HUES48 (cell line): ENCODE measurements around the gene CENPB.

ENCODE experiments used
- H3K27ac ChIP-seq: one replicate; pipeline ENCODE4 v1.7.0; 2013; ENCODE audit warnings: low read depth, low read length, inconsistent platforms
- H3K27me3 ChIP-seq: 2 replicates; pipeline ENCODE4 v1.6.1; 2013; ENCODE audit warnings: mild to moderate bottlenecking, low read length; ENCODE audit not compliant: control insufficient read depth, insufficient read depth
- H3K36me3 ChIP-seq: 2 replicates; pipeline ENCODE4 v1.6.1; 2013; ENCODE audit warnings: low read length; ENCODE audit not compliant: control insufficient read depth, insufficient read depth
- H3K4me1 ChIP-seq: 2 replicates; pipeline ENCODE4 v1.6.1; 2013; ENCODE audit warnings: mild to moderate bottlenecking, low read length; ENCODE audit not compliant: control insufficient read depth, insufficient read depth
- H3K4me3 ChIP-seq: 2 replicates; pipeline ENCODE4 v1.5.1; 2013; ENCODE audit warnings: mild to moderate bottlenecking, low read depth, low read length
- H3K9ac ChIP-seq: 2 replicates; pipeline ENCODE4 v1.6.1; 2013; ENCODE audit warnings: mild to moderate bottlenecking, low read depth, low read length, moderate library complexity
- H3K9me3 ChIP-seq: 2 replicates; pipeline ENCODE4 v1.6.1; 2013; ENCODE audit warnings: low read length; ENCODE audit not compliant: control insufficient read depth, insufficient read depth

Gene CENPB

GRCh38 chr20:3804781-3805180 lies 18.2 kb upstream of the CENPB start:
- H3K9ac ChIP-seq = no peak overlapping the region
- H3K27ac ChIP-seq = no peak overlapping the region
- H3K9me3 ChIP-seq = no peaks in the 10 kb centered on the region
- H3K4me1 ChIP-seq = peaks cover 29% of the 10 kb centered on the region
- no peak overlapping the region for H3K4me3 ChIP-seq
- H3K27me3 ChIP-seq = no peaks in the 10 kb centered on the region
- H3K36me3 ChIP-seq = peaks cover 55% of the 10 kb centered on the region

DNA sequence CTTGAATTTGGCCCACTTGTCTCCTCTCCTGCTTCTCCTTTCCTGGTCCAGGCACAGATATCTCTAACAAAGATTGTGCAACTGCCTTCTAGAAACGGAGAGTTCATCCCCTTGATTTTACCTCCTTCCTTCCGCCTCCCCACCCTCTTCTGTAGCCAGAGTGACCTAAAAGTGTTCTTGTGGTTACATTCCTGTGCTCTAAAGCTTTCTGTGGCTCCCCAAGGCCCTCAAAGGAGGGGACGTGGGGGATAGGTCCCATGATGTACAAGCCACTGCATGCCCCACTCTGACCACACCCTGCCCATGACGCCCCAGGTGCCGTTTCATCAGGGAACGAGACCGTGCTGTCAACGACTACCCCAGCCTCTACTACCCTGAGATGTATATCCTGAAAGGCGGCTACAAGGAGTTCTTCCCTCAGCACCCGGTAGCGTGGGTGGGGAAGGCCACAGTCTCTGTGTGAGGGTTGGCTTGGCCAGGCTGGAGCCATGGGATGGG lies 17.8 kb upstream of the CENPB start:
- no peak overlapping the region for H3K27ac ChIP-seq
- peaks cover 55% of the 10 kb centered on the region for H3K36me3 ChIP-seq
- peaks cover 32% of the 10 kb centered on the region for H3K4me1 ChIP-seq
- H3K9me3 ChIP-seq = no peaks in the 10 kb centered on the region
- H3K4me3 ChIP-seq = no peak overlapping the region
- no peak overlapping the region for H3K9ac ChIP-seq
- H3K27me3 ChIP-seq = no peaks in the 10 kb centered on the region

DNA sequence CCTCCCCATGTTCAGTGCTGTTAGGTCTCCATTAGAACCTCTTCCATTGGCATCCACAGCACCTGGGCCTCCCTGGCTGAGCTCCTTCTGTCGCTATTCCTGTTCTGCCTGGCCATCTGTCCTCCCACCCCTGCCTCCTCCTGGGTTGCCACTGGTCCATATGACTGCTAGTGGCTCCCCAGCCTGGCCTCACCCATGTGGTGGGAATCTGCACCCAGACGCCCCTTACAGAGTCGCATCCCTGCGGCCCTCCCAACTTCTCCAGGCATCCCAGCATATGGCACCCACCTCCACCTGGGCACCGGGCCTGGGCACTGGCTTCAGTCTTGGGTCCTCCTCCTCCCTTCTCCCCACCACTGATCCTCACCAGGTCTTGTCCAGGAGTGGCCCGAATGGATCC lies 17.3 kb upstream of the CENPB start:
- Histone ChIP-seq H3K9me3 (no peaks in the 10 kb centered on the region), H3K4me3 (no peak overlapping the region), H3K4me1 (peaks cover 37% of the 10 kb centered on the region), H3K27me3 (no peaks in the 10 kb centered on the region), H3K27ac (no peak overlapping the region), H3K9ac (no peak overlapping the region), H3K36me3 (peaks cover 55% of the 10 kb centered on the region)

DNA sequence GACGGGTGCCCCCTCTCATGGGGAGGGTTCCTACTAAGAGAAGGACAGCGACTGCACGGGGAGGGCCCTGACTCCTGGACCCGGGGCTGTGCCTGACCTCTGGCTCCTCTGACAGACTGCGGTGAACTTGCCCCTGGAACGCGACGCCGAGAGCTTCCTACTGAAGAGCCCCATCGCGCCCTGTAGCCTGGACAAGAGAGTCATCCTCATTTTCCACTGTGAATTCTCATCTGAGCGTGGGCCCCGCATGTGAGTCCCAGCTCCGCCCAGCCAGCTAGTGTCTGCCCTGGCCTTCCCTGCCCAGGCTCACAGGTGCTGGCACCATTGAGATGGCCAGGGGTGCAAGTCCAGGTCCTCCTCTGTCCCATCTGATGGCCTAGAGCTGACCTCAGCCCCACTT lies 16.7 kb upstream of the CENPB start:
- no peaks in the 10 kb centered on the region for H3K27me3 ChIP-seq
- no peaks in the 10 kb centered on the region for H3K9me3 ChIP-seq
- H3K36me3 ChIP-seq = peaks cover 59% of the 10 kb centered on the region
- H3K27ac ChIP-seq = no peak overlapping the region
- peaks cover 40% of the 10 kb centered on the region for H3K4me1 ChIP-seq
- no peak overlapping the region for H3K4me3 ChIP-seq
- H3K9ac ChIP-seq = no peak overlapping the region

- H3K36me3 ChIP-seq = peaks cover 61% of the 10 kb centered on the region
- peaks cover 36% of the 10 kb centered on the region for H3K4me1 ChIP-seq
- no peaks in the 10 kb centered on the region for H3K27me3 ChIP-seq
- H3K4me3 ChIP-seq = no peak overlapping the region
- H3K9me3 ChIP-seq = no peaks in the 10 kb centered on the region
- H3K27ac ChIP-seq = no peak overlapping the region
- H3K9ac ChIP-seq = no peak overlapping the region
Observed at GRCh38 chr20:3802524-3803239, 16.1 kb upstream of the CENPB start.

- Histone ChIP-seq H3K4me1 (peaks cover 34% of the 10 kb centered on the region), H3K36me3 (peaks cover 61% of the 10 kb centered on the region), H3K9me3 (no peaks in the 10 kb centered on the region), H3K9ac (no peak overlapping the region), H3K4me3 (no peak overlapping the region), H3K27me3 (no peaks in the 10 kb centered on the region), H3K27ac (no peak overlapping the region)
Observed at GRCh38 chr20:3801846-3802245, 15.3 kb upstream of the CENPB start.

DNA sequence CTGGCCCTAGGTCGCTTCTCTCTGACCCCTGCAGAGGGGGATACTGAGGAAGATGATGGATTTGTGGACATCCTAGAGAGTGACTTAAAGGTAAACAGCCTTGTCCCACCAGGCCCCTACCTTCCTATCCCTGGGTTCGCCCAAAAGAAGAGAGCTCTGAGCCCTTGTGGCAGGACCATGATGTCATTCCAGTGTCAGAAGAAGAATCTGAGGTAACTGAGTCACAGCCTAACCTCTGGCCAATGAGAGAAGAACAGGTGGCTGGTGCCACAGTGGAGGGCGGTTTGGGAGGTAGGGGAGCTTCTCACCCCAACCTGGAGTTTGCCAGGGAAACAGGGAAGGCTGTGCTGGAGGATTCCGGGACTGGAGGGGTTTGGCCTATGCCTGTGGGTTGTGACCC lies 14.8 kb upstream of the CENPB start:
- Histone ChIP-seq H3K4me1 (peaks cover 34% of the 10 kb centered on the region), H3K9me3 (no peaks in the 10 kb centered on the region), H3K9ac (no peak overlapping the region), H3K4me3 (no peak overlapping the region), H3K36me3 (peaks cover 61% of the 10 kb centered on the region), H3K27ac (no peak overlapping the region), H3K27me3 (no peaks in the 10 kb centered on the region)

GRCh38 chr20:3800878-3801260 lies 14.3 kb upstream of the CENPB start:
- Histone ChIP-seq H3K27me3 (no peaks in the 10 kb centered on the region), H3K27ac (peak overlapping the region; percentile 25), H3K4me1 (peaks cover 34% of the 10 kb centered on the region), H3K4me3 (no peak overlapping the region), H3K36me3 (peaks cover 56% of the 10 kb centered on the region), H3K9me3 (no peaks in the 10 kb centered on the region), H3K9ac (no peak overlapping the region)

DNA sequence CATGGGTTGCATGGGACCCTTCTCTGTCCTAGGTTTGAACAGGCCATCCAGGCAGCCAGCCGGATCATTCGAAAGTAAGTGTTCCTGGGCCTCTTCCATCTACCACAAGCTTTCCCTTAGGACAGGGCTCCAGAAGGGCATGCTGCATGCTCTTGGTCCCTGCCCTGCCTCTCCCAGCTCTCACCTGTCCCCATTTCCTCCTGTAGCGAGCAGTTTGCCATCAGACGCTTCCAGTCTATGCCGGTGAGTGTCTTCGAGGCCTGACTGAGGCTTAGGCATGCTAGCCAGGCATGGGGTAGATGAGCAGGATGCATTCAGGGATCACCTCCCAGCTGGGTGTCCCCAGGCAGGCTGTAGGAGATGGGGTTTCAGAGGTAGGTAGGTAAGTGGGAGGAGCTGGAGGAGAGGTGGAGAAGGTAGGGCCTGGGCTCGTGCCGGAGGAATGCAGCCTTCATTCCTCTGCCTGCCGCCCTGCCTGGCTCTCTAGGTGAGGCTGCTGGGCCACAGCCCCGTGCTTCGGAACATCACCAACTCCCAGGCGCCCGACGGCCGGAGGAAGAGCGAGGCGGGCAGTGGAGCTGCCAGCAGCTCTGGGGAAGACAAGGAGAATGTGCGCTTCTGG lies 13.8 kb upstream of the CENPB start:
- peak overlapping the region; percentile 76 for H3K27ac ChIP-seq
- H3K4me3 ChIP-seq = no peak overlapping the region
- H3K9me3 ChIP-seq = no peaks in the 10 kb centered on the region
- H3K9ac ChIP-seq = no peak overlapping the region
- H3K4me1 ChIP-seq = peaks cover 34% of the 10 kb centered on the region
- H3K27me3 ChIP-seq = no peaks in the 10 kb centered on the region
- peaks cover 51% of the 10 kb centered on the region for H3K36me3 ChIP-seq

DNA sequence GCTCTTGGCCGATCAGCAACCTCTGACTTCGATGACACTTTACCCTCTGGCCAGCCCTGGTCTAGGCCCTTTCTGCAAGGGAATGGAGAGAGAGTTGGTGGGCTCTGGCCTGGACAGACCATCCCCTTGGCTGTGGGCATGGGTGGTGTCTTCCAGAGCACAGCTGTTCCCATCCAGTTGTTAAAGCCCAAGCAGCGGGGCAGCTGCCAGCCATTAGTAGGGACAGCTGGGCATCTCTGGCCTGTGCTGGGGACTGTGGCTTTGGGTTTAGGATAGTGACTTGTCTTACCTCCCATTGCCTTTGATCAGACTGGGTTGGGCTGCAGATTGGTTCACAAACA lies 12.3 kb upstream of the CENPB start:
- Histone ChIP-seq H3K27ac (peak overlapping the region; percentile 76), H3K9me3 (no peaks in the 10 kb centered on the region), H3K4me1 (peaks cover 34% of the 10 kb centered on the region), H3K4me3 (no peak overlapping the region; the same call in 1 of the 2 replicates), H3K36me3 (peaks cover 38% of the 10 kb centered on the region), H3K27me3 (no peaks in the 10 kb centered on the region), H3K9ac (no peak overlapping the region)

DNA sequence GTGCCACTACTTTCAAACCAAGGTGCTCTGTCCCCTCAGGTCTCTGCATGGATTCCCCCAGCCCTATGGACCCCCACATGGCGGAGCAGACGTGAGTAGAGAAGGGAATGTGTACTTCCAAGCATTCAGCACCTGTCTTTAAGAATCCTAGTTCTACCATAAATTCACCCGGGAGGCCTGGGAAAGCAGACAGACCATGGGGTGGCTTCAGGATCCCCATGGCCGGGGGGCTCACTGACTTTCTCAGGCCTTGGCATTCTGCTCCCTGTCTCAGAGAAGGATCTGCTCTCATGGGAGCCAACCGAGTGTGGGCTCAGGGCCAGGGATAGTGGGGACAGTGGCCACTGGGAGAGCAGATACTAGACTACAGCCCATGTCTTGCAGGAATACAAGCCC lies 11.8 kb upstream of the CENPB start:
- H3K4me1 ChIP-seq = peaks cover 34% of the 10 kb centered on the region
- no peaks in the 10 kb centered on the region for H3K27me3 ChIP-seq
- H3K9ac ChIP-seq = no peak overlapping the region
- no peaks in the 10 kb centered on the region for H3K9me3 ChIP-seq
- no peak overlapping the region for H3K27ac ChIP-seq
- H3K4me3 ChIP-seq = no peak overlapping the region
- H3K36me3 ChIP-seq = peaks cover 33% of the 10 kb centered on the region
